Osteoblast (primary cell): ENCODE results near the gene CLDN1. TPM values are rescaled to one million over a fixed set of nuclear protein-coding genes. Genes with fewer than 3 reads are reported as not detected.
A peak's percentile ranks its signal among the peaks of the same experiment; 100 is the strongest.
"Not testable (repeated sequence)": the region's sequence is repeated elsewhere in the genome, so short reads cannot be mapped to it uniquely, and the experiment has no call there.

Experiments
- DNase-seq: peaks from one replicate; pipeline ENCODE4 v3.0.0; 2011; ENCODE audit warnings: low spot score, mixed read lengths; ENCODE audit not compliant: insufficient read length; ENCODE audit errors: missing footprints
- H2AFZ ChIP-seq: 2 replicates; pipeline ENCODE4 v1.6.0; 2011; ENCODE audit warnings: mild to moderate bottlenecking, low read length
- H3K27ac ChIP-seq: 2 replicates; pipeline ENCODE4 v1.5.1; 2011; ENCODE audit warnings: mild to moderate bottlenecking, low read depth, low read length, moderate library complexity
- H3K27me3 ChIP-seq: 2 replicates; pipeline ENCODE4 v1.6.0; 2012; ENCODE audit warnings: mild to moderate bottlenecking, control low read depth, inconsistent platforms, low read length, moderate library complexity; ENCODE audit not compliant: insufficient read depth
- H3K36me3 ChIP-seq: 2 replicates; pipeline ENCODE4 v1.5.1; 2011; ENCODE audit warnings: mild to moderate bottlenecking, low read length, control low read depth, moderate library complexity; ENCODE audit not compliant: insufficient read depth
- H3K4me1 ChIP-seq: 2 replicates; pipeline ENCODE4 v1.5.1; 2011; ENCODE audit warnings: mild to moderate bottlenecking, low read length, control low read depth, moderate library complexity; ENCODE audit not compliant: insufficient read depth
- H3K4me2 ChIP-seq: 2 replicates; pipeline ENCODE4 v1.6.0; 2011; ENCODE audit warnings: mild to moderate bottlenecking, low read length; ENCODE audit not compliant: insufficient read depth
- H3K4me3 ChIP-seq: fragments of 200-600 bp; sonication (generic); 3 replicates; pipeline ENCODE4 v1.5.1; 2012; ENCODE audit warnings: mild to moderate bottlenecking, low read length, inconsistent platforms; ENCODE audit not compliant: insufficient read depth
- H3K79me2 ChIP-seq: 2 replicates; pipeline ENCODE4 v1.6.0; 2012; ENCODE audit warnings: mild to moderate bottlenecking, low read length, control low read depth, inconsistent platforms; ENCODE audit not compliant: insufficient read depth
- H3K9me3 ChIP-seq: 2 replicates; pipeline ENCODE4 v1.5.1; 2011; ENCODE audit warnings: low read depth, low read length, control low read depth
- H4K20me1 ChIP-seq: 2 replicates; pipeline ENCODE4 v1.6.0; 2012; ENCODE audit warnings: mild to moderate bottlenecking, low read length, control low read depth; ENCODE audit not compliant: insufficient read depth
- CTCF ChIP-seq: IDR thresholded peaks from 2 replicates; pipeline ENCODE4 v1.5.1; 2011; ENCODE audit warnings: mild to moderate bottlenecking, low read depth, low read length, moderate library complexity; ENCODE audit errors: extremely low read depth
- total RNA-seq: library from RNA; depleted of rRNA; stranded (reverse); fragments of >200 nt; gene quantifications from 2 replicates; pipeline ENCODE4 v1.2.3, GENCODE V29; 2012

The CLDN1 gene
- total RNA-seq, 1 donor: 1.1 TPM

- no peak overlapping the region for H2AFZ ChIP-seq
- no peak overlapping the region for H3K4me2 ChIP-seq
- peak; percentile 70 for DNase-seq
- H3K4me1 ChIP-seq: no peaks in the 10 kb centered on the region
- H3K36me3 ChIP-seq: no peaks in the 10 kb centered on the region
- H3K4me3 ChIP-seq: no peak overlapping the region
- H4K20me1 ChIP-seq: no peaks in the 10 kb centered on the region
- H3K79me2 ChIP-seq: no peaks in the 10 kb centered on the region
- no peak for TF ChIP-seq CTCF
- H3K9me3 ChIP-seq: no peaks in the 10 kb centered on the region
- H3K27me3 ChIP-seq: no peaks in the 10 kb centered on the region
- H3K27ac ChIP-seq: no peak overlapping the region
Observed at GRCh38 chr3:190281308-190282051, 40.8 kb downstream of the CLDN1 start.

GRCh38 chr3:190279690-190280089 lies 42.6 kb downstream of the CLDN1 start:
- no peak overlapping the region for H2AFZ ChIP-seq
- no peaks in the 10 kb centered on the region for H3K4me1 ChIP-seq
- H3K4me3 ChIP-seq: no peak overlapping the region
- no peak overlapping the region for H3K27ac ChIP-seq
- no peaks in the 10 kb centered on the region for H4K20me1 ChIP-seq
- H3K4me2 ChIP-seq: no peak overlapping the region
- no peaks in the 10 kb centered on the region for H3K9me3 ChIP-seq
- no peaks in the 10 kb centered on the region for H3K27me3 ChIP-seq
- no peak for TF ChIP-seq CTCF
- no peaks in the 10 kb centered on the region for H3K36me3 ChIP-seq
- no peaks in the 10 kb centered on the region for H3K79me2 ChIP-seq
- no peak for DNase-seq

GRCh38 chr3:190272747-190273146 lies 49.5 kb downstream of the CLDN1 start:
- H4K20me1 ChIP-seq: no peaks in the 10 kb centered on the region

GRCh38 chr3:190269101-190269500 lies 53.1 kb downstream of the CLDN1 start:
- H3K4me1 ChIP-seq: peaks cover 7% of the 10 kb centered on the region
- no peak overlapping the region for H3K4me2 ChIP-seq
- no peaks in the 10 kb centered on the region for H4K20me1 ChIP-seq
- no peak overlapping the region for H3K4me3 ChIP-seq
- no peak for TF ChIP-seq CTCF
- no peak overlapping the region for H3K27ac ChIP-seq
- peak; percentile 6 for DNase-seq
- no peaks in the 10 kb centered on the region for H3K79me2 ChIP-seq
- H2AFZ ChIP-seq: no peak overlapping the region
- no peaks in the 10 kb centered on the region for H3K36me3 ChIP-seq
- H3K9me3 ChIP-seq: no peaks in the 10 kb centered on the region
- no peaks in the 10 kb centered on the region for H3K27me3 ChIP-seq

More at GRCh38 chr3:190272747-190273146, 49.5 kb downstream of the CLDN1 start:
- H3K9me3 ChIP-seq: no peaks in the 10 kb centered on the region
- no peak for DNase-seq
- H3K79me2 ChIP-seq: no peaks in the 10 kb centered on the region
- no peak overlapping the region for H3K4me2 ChIP-seq
- H3K4me1 ChIP-seq: no peaks in the 10 kb centered on the region
- H3K36me3 ChIP-seq: no peaks in the 10 kb centered on the region
- no peaks in the 10 kb centered on the region for H3K27me3 ChIP-seq
- TF ChIP-seq CTCF: no peak
- H3K27ac ChIP-seq: no peak overlapping the region
- no peak overlapping the region for H3K4me3 ChIP-seq
- no peak overlapping the region for H2AFZ ChIP-seq

- not testable (repeated sequence) for H3K9me3 ChIP-seq, H3K36me3 ChIP-seq, H3K27ac ChIP-seq, H3K4me3 ChIP-seq, H3K27me3 ChIP-seq, H2AFZ ChIP-seq, DNase-seq, H3K79me2 ChIP-seq, H3K4me1 ChIP-seq, H4K20me1 ChIP-seq, H3K4me2 ChIP-seq
Observed at GRCh38 chr3:190267464-190267863, 54.8 kb downstream of the CLDN1 start.
